Neural progenitor cell (in vitro differentiated cells): Measurements from ENCODE around the gene C2CD5.

Source experiments
- CTCF ChIP-seq: fragments of 200-600 bp; sonication (generic); IDR thresholded peaks from 2 replicates; pipeline ENCODE4 v1.5.1; 2017; ENCODE audit warnings: antibody characterized with exemption, mild to moderate bottlenecking
- EZH2 ChIP-seq: fragments of 200-600 bp; sonication (generic); IDR thresholded peaks from 2 replicates; pipeline ENCODE4 v1.6.1; 2017; ENCODE audit warnings: antibody characterized with exemption, mild to moderate bottlenecking, moderate library complexity

GRCh38 chr12:22576473-22576872 lies 32.1 kb upstream of the C2CD5 start:
- TF ChIP-seq CTCF, result no peak
- TF ChIP-seq EZH2, result no peak
